Ishikawa (cell line): ENCODE results near the gene OGFR.

Source experiments
- NFIC ChIP-seq: IDR thresholded peaks from 2 replicates; pipeline ENCODE4 v1.6.1; 2012
- RAD21 ChIP-seq: IDR thresholded peaks from 2 replicates; pipeline ENCODE4 v1.6.1; 2012; ENCODE audit warnings: low read depth
- REST ChIP-seq: IDR thresholded peaks from 2 replicates; pipeline ENCODE4 v1.6.1; 2012; ENCODE audit warnings: low read depth, mild to moderate bottlenecking
- TAF1 ChIP-seq: IDR thresholded peaks from 2 replicates; pipeline ENCODE4 v1.6.1; 2012; ENCODE audit warnings: low read depth, mild to moderate bottlenecking
- USF1 ChIP-seq: IDR thresholded peaks from 2 replicates; pipeline ENCODE4 v1.6.1; 2012

GRCh38 chr20:62768234-62768546 lies 36.4 kb upstream of the OGFR start:
- no peak for TF ChIP-seq TAF1
- no peak for TF ChIP-seq REST
- TF ChIP-seq NFIC, result no peak
- no peak for TF ChIP-seq RAD21
- TF ChIP-seq USF1, result no peak
